ENCODE measurements around the gene DYRK1A.

The DYRK1A gene

GRCh38 chr21:37566790-37567615 lies 200.4 kb downstream of the DYRK1A start:
- no peak for DNase-seq (ENCODE audit: low read depth in 2 of 2)

GRCh38 chr21:37568415-37568814 lies 201.8 kb downstream of the DYRK1A start:
- no peak for DNase-seq (ENCODE audit: low read depth in 2 of 2)

GRCh38 chr21:37568916-37569315 lies 202.3 kb downstream of the DYRK1A start:
- DNase-seq (ENCODE audit: low read depth in 2 of 2), result no peak

- DNase-seq (ENCODE audit: low read depth in 2 of 2), result no peak
Observed at GRCh38 chr21:37571442-37571841, 204.9 kb downstream of the DYRK1A start.

GRCh38 chr21:37574316-37574715 lies 207.7 kb downstream of the DYRK1A start:
- DNase-seq (ENCODE audit: low read depth in 2 of 2), result no peak

GRCh38 chr21:37574751-37575150 lies 208.2 kb downstream of the DYRK1A start:
- DNase-seq (ENCODE audit: low read depth in 2 of 2), result no peak

GRCh38 chr21:37575580-37575979 lies 209.0 kb downstream of the DYRK1A start:
- no peak for DNase-seq (ENCODE audit: low read depth in 2 of 2)

Data from stimulated activated CD8-positive, alpha-beta memory T cell treated with anti-CD3 and anti-CD28 coated beads, Interleukin-15, amount 100 ng/mL, for 48 hours (primary cell).